Activated B cell treated with CpG ODN at 0.5 μM for 24 hours (primary cell): ENCODE data around the gene WDR4. TPM values are rescaled to one million over a fixed set of nuclear protein-coding genes. Genes with fewer than 3 reads are reported as not detected.

Experiments used
- ATAC-seq: fragments of 200-7000 bp; cut with Tn5 transposase; one replicate; pipeline ENCODE4 v1.10.0; 2021; ENCODE audit warnings: low read depth, mild to moderate bottlenecking, moderate library complexity
- CTCF ChIA-PET: fragments of 350-600 bp; sonication (Branson Sonifier 250); formaldehyde crosslinking; loops from one replicate; lab custom pipeline; 2021; ENCODE audit warnings: antibody characterized with exemption; lab: Charles Lee
- POLR2A ChIA-PET: fragments of 350-600 bp; sonication (Branson Sonifier 250); formaldehyde crosslinking; loops from one replicate; lab custom pipeline; 2021; ENCODE audit warnings: antibody characterized with exemption; lab: Charles Lee
- DNase-seq: peaks from one replicate; pipeline ENCODE4 v3.0.0; 2022
- H3K27ac Mint-ChIP-seq: one replicate; pipeline ENCODE4 v1.8.0; 2020; ENCODE audit warnings: mixed read lengths
- H3K27me3 Mint-ChIP-seq: one replicate; pipeline ENCODE4 v1.8.0; 2021; ENCODE audit warnings: mixed read lengths
- H3K36me3 Mint-ChIP-seq: one replicate; pipeline ENCODE4 v1.8.0; 2021; ENCODE audit warnings: low read depth, mixed read lengths
- H3K4me1 Mint-ChIP-seq: one replicate; pipeline ENCODE4 v1.8.0; 2021; ENCODE audit warnings: mixed read lengths
- H3K4me3 Mint-ChIP-seq: one replicate; pipeline ENCODE4 v1.8.0; 2020; ENCODE audit warnings: mild to moderate bottlenecking, mixed read lengths
- H3K9me3 Mint-ChIP-seq: one replicate; pipeline ENCODE4 v1.8.0; 2020; ENCODE audit warnings: mixed read lengths
- intact Hi-C: fragments of 100-400 bp; cut with micrococcal nuclease; formaldehyde crosslinking; loops from one replicate; pipeline ENCODE4 v1.15.1; 2024
- total RNA-seq: library from RNA; stranded (reverse); gene quantifications from 2 replicates; pipeline ENCODE4 v1.2.3, GENCODE V29; 2022
- TF ChIP-seq, protein P1 (sequence below): fragments of 200-600 bp; IDR thresholded peaks from one replicate; pipeline ENCODE4 v1.8.0; 2022; ENCODE audit warnings: antibody characterized with exemption, mild to moderate bottlenecking

Gene WDR4
- total RNA-seq, 1 donor from 2014 or later: 60.5 TPM

DNA sequence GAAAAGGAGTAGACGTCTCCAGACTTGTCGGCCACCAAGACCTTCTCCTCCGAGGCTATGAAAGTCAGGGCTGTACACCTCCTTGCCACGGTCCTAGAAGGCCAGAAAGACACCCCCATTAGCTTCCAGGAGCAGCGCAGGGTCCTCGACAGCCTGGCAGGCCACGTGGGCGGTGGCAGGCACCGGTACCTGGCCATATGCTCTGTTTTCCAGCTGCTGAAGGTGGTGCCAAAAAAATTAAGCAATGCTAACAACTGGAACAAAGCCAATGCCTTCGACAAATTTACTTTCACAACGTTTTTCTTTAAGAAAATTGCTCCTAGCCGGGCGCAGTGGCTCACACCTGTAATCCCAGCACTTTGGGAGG is 15.9 kb downstream of the WDR4 start:
- Mint-ChIP-seq H3K9me3 (no peaks in the 10 kb centered on the region), H3K36me3 (peaks cover 82% of the 10 kb centered on the region)

DNA sequence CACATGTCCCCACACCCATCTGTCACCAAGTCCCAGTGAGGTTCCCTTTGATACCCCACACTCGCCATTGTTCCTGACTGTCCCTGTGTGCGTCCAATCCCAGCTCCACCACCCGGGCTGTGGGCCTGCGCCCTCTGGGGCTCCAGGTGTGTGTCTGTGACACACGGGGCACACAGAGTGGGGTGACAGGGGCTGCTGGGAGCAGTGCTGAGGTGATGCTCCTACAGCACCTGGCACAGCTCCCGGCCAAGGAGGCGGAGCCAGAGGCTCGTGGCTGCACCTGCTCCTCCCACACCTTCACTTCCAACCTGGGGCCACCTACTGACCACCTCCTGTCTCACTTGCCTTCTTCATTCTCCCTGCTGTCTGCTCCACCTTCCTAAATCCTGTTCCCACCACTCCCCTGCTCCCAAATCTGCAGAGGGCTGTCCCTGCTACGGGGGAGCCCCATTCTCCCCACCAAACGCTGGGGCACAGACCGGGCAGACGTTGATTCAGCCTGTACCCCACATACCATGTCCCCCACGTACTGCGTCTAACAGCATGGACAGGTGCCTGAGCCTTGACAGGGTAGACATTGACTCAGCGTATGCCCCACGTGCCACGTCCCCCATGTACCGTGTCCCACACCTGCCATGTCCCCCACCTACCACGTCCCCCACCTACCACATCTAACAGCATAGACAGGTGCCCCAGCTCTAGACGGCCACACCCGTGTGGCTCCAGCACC is 16.4 kb downstream of the WDR4 start:
- Mint-ChIP-seq H3K36me3 (peaks cover 82% of the 10 kb centered on the region), H3K9me3 (no peaks in the 10 kb centered on the region), H3K27me3 (no peaks in the 10 kb centered on the region), H3K27ac (no peak overlapping the region), H3K4me3 (no peak overlapping the region), H3K4me1 (peaks cover 2% of the 10 kb centered on the region)
- ChIA-PET CTCF (no interaction called here), POLR2A (interaction anchor here (0.5 to 0.6 kb wide), 2 partner anchors 124 to 269 kb away, joined by 3 to 4 read pairs; no protein-coding TSS in a partner anchor)
- TF ChIP-seq, protein P1, sequence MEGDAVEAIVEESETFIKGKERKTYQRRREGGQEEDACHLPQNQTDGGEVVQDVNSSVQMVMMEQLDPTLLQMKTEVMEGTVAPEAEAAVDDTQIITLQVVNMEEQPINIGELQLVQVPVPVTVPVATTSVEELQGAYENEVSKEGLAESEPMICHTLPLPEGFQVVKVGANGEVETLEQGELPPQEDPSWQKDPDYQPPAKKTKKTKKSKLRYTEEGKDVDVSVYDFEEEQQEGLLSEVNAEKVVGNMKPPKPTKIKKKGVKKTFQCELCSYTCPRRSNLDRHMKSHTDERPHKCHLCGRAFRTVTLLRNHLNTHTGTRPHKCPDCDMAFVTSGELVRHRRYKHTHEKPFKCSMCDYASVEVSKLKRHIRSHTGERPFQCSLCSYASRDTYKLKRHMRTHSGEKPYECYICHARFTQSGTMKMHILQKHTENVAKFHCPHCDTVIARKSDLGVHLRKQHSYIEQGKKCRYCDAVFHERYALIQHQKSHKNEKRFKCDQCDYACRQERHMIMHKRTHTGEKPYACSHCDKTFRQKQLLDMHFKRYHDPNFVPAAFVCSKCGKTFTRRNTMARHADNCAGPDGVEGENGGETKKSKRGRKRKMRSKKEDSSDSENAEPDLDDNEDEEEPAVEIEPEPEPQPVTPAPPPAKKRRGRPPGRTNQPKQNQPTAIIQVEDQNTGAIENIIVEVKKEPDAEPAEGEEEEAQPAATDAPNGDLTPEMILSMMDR: no peak
- DNase-seq: no peak
- intact Hi-C loops: no loop called here
- ATAC-seq: no peak

More for the DNA sequence above, 15.9 kb downstream of the WDR4 start:
- no peaks in the 10 kb centered on the region for H3K27me3 Mint-ChIP-seq
- no peak for ATAC-seq
- intact Hi-C loops: no loop called here
- no peak overlapping the region for H3K4me3 Mint-ChIP-seq
- H3K4me1 Mint-ChIP-seq: peaks cover 2% of the 10 kb centered on the region
- ChIA-PET CTCF (no interaction called here), POLR2A (interaction anchor here (0.6 kb wide), 1 partner anchor 123 kb away, joined by 3 read pairs; no protein-coding TSS in a partner anchor)
- no peak overlapping the region for H3K27ac Mint-ChIP-seq
- no peak for DNase-seq
- TF ChIP-seq, protein P1: no peak

- TF ChIP-seq, protein P1: no peak
- Mint-ChIP-seq H3K36me3 (peaks cover 82% of the 10 kb centered on the region), H3K4me3 (no peak overlapping the region), H3K27me3 (no peaks in the 10 kb centered on the region), H3K4me1 (peaks cover 2% of the 10 kb centered on the region), H3K9me3 (no peaks in the 10 kb centered on the region), H3K27ac (no peak overlapping the region)
- DNase-seq (no peak), ATAC-seq (no peak)
- CTCF ChIA-PET: no interaction called here
- POLR2A ChIA-PET: no interaction called here
- intact Hi-C loops: no loop called here
Measured at GRCh38 chr21:42861848-42862400, 17.4 kb downstream of the WDR4 start.

DNA sequence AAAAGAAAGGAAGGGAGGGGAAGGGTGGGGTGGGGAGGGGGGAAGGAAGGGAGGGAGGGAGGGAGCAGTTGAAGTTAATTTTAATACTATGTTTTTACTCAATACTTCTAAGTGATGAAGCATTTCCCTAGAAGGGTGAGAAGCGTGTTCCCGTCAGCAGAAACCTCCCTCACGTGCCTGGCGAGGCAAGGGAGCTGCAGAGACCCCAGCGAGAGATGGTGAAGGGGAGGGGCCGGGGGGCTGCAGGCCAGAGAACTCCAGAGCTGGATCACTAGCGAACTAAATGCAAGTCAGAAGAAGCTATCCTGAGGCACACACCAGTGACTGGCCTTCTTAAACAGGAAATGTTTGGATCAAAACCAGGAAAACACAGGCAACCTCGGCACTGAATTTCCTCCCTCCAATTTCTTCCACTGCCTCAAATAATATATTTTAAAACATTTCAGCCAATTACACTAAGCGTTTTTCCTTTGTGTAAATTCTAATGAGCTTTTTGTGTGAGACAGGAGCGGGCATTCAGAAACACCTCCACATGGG is 18.0 kb downstream of the WDR4 start:
- Mint-ChIP-seq H3K27ac (no peak overlapping the region), H3K4me1 (peaks cover 2% of the 10 kb centered on the region), H3K9me3 (no peaks in the 10 kb centered on the region), H3K36me3 (peaks cover 82% of the 10 kb centered on the region), H3K27me3 (no peaks in the 10 kb centered on the region), H3K4me3 (no peak overlapping the region)
- intact Hi-C loops: no loop called here
- TF ChIP-seq, protein P1: no peak
- no peak for ATAC-seq
- DNase-seq: no peak
- ChIA-PET POLR2A (no interaction called here), CTCF (no interaction called here)

GRCh38 chr21:42860345-42860744 is 19.0 kb downstream of the WDR4 start:
- Mint-ChIP-seq H3K4me3 (no peak overlapping the region), H3K9me3 (no peaks in the 10 kb centered on the region), H3K27me3 (no peaks in the 10 kb centered on the region), H3K27ac (no peak overlapping the region), H3K4me1 (no peaks in the 10 kb centered on the region), H3K36me3 (peaks cover 84% of the 10 kb centered on the region)
- POLR2A ChIA-PET: no interaction called here
- CTCF ChIA-PET: no interaction called here
- no peak for ATAC-seq
- DNase-seq: no peak
- intact Hi-C loops: no loop called here
- TF ChIP-seq, protein P1: no peak
